IMR-90 (cell line): ENCODE data around the gene PSMG1.

ENCODE experiments used
- FOS ChIP-seq: fragments of 150-350 bp; IDR thresholded peaks from 2 replicates; pipeline ENCODE4 v1.6.1; 2016; ENCODE audit warnings: low read depth, low read length
- POLR2A ChIP-seq: IDR thresholded peaks from 2 replicates; pipeline ENCODE4 v1.6.1; 2012; ENCODE audit warnings: mild to moderate bottlenecking, low read depth, low read length
- RCOR1 ChIP-seq: IDR thresholded peaks from 2 replicates; pipeline ENCODE4 v1.6.1; 2012; ENCODE audit warnings: mild to moderate bottlenecking, low read length, improper control_type of control experiment; ENCODE audit not compliant: insufficient replicate concordance

DNA sequence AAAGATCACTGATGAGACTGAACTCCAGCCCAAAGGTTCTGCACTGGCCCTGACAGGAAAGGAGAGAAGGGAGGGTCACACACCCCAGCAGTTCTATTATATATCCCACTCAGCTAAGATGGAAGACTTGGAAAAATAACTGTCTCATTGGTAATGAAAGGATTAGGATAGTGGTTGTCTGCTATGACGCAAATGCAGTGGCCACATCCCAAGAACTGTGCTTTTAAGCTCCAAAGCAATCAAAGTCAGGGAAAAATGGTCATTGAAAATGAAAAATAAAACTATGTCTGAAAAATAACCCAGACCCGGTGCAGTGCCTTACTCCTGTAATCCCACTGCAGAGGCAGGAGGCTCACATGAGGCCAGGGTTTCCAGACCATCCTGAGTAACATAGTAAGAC lies 31.0 kb downstream of the PSMG1 start:
- TF ChIP-seq POLR2A, result no peak
- no peak for TF ChIP-seq RCOR1
- TF ChIP-seq FOS, result no peak
